ENCODE data around the gene TMTC2. TPM values are rescaled to one million over a fixed set of nuclear protein-coding genes. Genes with fewer than 3 reads are reported as not detected.
A peak's percentile ranks its signal among the peaks of the same experiment; 100 is the strongest.

The TMTC2 gene
- total RNA-seq, 1 donor from 2014 or later: 99.3 TPM

GRCh38 chr12:82858534-82858917 lies 171.8 kb downstream of the TMTC2 start:
- TF ChIP-seq CTCF (IDR thresholded peaks at IDR 0.05; ENCODE audit: partially characterized antibody, unreplicated experiment): no peak
- peaks cover 4% of the 10 kb centered on the region for H3K9me3 Mint-ChIP-seq (ENCODE audit: unreplicated experiment)
- no peak overlapping the region for H3K27ac Mint-ChIP-seq (ENCODE audit: unreplicated experiment)
- no peaks in the 10 kb centered on the region for H3K36me3 Mint-ChIP-seq (ENCODE audit: unreplicated experiment)
- peaks cover 7% of the 10 kb centered on the region for H3K4me1 Mint-ChIP-seq (ENCODE audit: low read depth, unreplicated experiment)
- H3K27me3 Mint-ChIP-seq (ENCODE audit: unreplicated experiment): no peaks in the 10 kb centered on the region
- no peak for DNase-seq
- H3K4me3 Mint-ChIP-seq (ENCODE audit: unreplicated experiment): no peak overlapping the region

- Mint-ChIP-seq H3K27me3 (ENCODE audit: unreplicated experiment) (peaks cover 2% of the 10 kb centered on the region), H3K36me3 (ENCODE audit: unreplicated experiment) (no peaks in the 10 kb centered on the region), H3K9me3 (ENCODE audit: unreplicated experiment) (peaks cover 2% of the 10 kb centered on the region), H3K4me3 (ENCODE audit: unreplicated experiment) (no peak overlapping the region), H3K27ac (ENCODE audit: unreplicated experiment) (no peak overlapping the region), H3K4me1 (ENCODE audit: low read depth, unreplicated experiment) (peaks cover 30% of the 10 kb centered on the region)
- TF ChIP-seq CTCF (IDR thresholded peaks at IDR 0.05; ENCODE audit: partially characterized antibody, unreplicated experiment): no peak
- no peak for DNase-seq
These were observed 175.5 kb downstream of the TMTC2 start for GRCh38 chr12:82862069-82862841.

- H3K4me3 Mint-ChIP-seq (ENCODE audit: unreplicated experiment): no peak overlapping the region
- H3K36me3 Mint-ChIP-seq (ENCODE audit: unreplicated experiment): no peaks in the 10 kb centered on the region
- H3K27ac Mint-ChIP-seq (ENCODE audit: unreplicated experiment): no peak overlapping the region
- no peak for DNase-seq
- peaks cover 2% of the 10 kb centered on the region for H3K27me3 Mint-ChIP-seq (ENCODE audit: unreplicated experiment)
- H3K4me1 Mint-ChIP-seq (ENCODE audit: low read depth, unreplicated experiment): peaks cover 34% of the 10 kb centered on the region
- TF ChIP-seq CTCF (IDR thresholded peaks at IDR 0.05; ENCODE audit: partially characterized antibody, unreplicated experiment): no peak
- peaks cover 2% of the 10 kb centered on the region for H3K9me3 Mint-ChIP-seq (ENCODE audit: unreplicated experiment)
These were observed 176.4 kb downstream of the TMTC2 start for GRCh38 chr12:82862876-82863649.

- Mint-ChIP-seq H3K27me3 (ENCODE audit: unreplicated experiment) (peaks cover 2% of the 10 kb centered on the region), H3K9me3 (ENCODE audit: unreplicated experiment) (peaks cover 3% of the 10 kb centered on the region), H3K36me3 (ENCODE audit: unreplicated experiment) (no peaks in the 10 kb centered on the region), H3K4me1 (ENCODE audit: low read depth, unreplicated experiment) (peaks cover 52% of the 10 kb centered on the region), H3K4me3 (ENCODE audit: unreplicated experiment) (peak overlapping the region; percentile 70), H3K27ac (ENCODE audit: unreplicated experiment) (peak overlapping the region; percentile 86)
- DNase-seq: no peak
- TF ChIP-seq CTCF (IDR thresholded peaks at IDR 0.05; ENCODE audit: partially characterized antibody, unreplicated experiment): no peak
These were observed 179.6 kb downstream of the TMTC2 start for GRCh38 chr12:82866227-82866775.

Data from glutamatergic neuron (in vitro differentiated cells).